ENCODE results near the gene GNG7.
"Not testable (repeated sequence)": the region's sequence is repeated elsewhere in the genome, so short reads cannot be mapped to it uniquely, and the experiment has no call there.

GNG7 gene

GRCh38 chr19:2699413-2700140 lies 2.9 kb downstream of the GNG7 start:
- no peak for TF ChIP-seq JUND (IDR thresholded peaks at IDR 0.05; ENCODE audit: low read depth)
- DNase-seq (ENCODE audit: low read depth in 1 of 2, low spot score in 1 of 2): no peak
- in situ Hi-C loops (cut with HindIII; ENCODE audit: low pct_unique_long_range_greater_than_20kb, low sequenced_read_pairs): no loop called here

- in situ Hi-C loops (cut with HindIII; ENCODE audit: low pct_unique_long_range_greater_than_20kb, low sequenced_read_pairs): no loop called here
- TF ChIP-seq JUND (IDR thresholded peaks at IDR 0.05; ENCODE audit: low read depth): no peak
- no peak for DNase-seq (ENCODE audit: low read depth in 1 of 2, low spot score in 1 of 2)
Observed at GRCh38 chr19:2694196-2694595, 8.3 kb downstream of the GNG7 start.

GRCh38 chr19:2693492-2694160 lies 8.9 kb downstream of the GNG7 start:
- no peak for TF ChIP-seq JUND (IDR thresholded peaks at IDR 0.05; ENCODE audit: low read depth)
- DNase-seq (ENCODE audit: low read depth in 1 of 2, low spot score in 1 of 2): no peak
- in situ Hi-C loops (cut with HindIII; ENCODE audit: low pct_unique_long_range_greater_than_20kb, low sequenced_read_pairs): no loop called here

GRCh38 chr19:2691951-2692350 lies 10.5 kb downstream of the GNG7 start:
- in situ Hi-C loops (cut with HindIII; ENCODE audit: low pct_unique_long_range_greater_than_20kb, low sequenced_read_pairs): no loop called here

GRCh38 chr19:2690856-2691255 lies 11.6 kb downstream of the GNG7 start:
- no peak for DNase-seq (ENCODE audit: low read depth in 1 of 2, low spot score in 1 of 2)
- TF ChIP-seq JUND (IDR thresholded peaks at IDR 0.05; ENCODE audit: low read depth): no peak
- in situ Hi-C loops (cut with HindIII; ENCODE audit: low pct_unique_long_range_greater_than_20kb, low sequenced_read_pairs): no loop called here

More at GRCh38 chr19:2691951-2692350, 10.5 kb downstream of the GNG7 start:
- DNase-seq (ENCODE audit: low read depth in 1 of 2, low spot score in 1 of 2): no peak
- TF ChIP-seq JUND (IDR thresholded peaks at IDR 0.05; ENCODE audit: low read depth): no peak

GRCh38 chr19:2686360-2686759 lies 16.1 kb downstream of the GNG7 start:
- no peak for DNase-seq (ENCODE audit: low read depth in 1 of 2, low spot score in 1 of 2)
- no peak for TF ChIP-seq JUND (IDR thresholded peaks at IDR 0.05; ENCODE audit: low read depth)
- in situ Hi-C loops (cut with HindIII; ENCODE audit: low pct_unique_long_range_greater_than_20kb, low sequenced_read_pairs): no loop called here

- in situ Hi-C loops (cut with HindIII; ENCODE audit: low pct_unique_long_range_greater_than_20kb, low sequenced_read_pairs): no loop called here
- no peak for TF ChIP-seq JUND (IDR thresholded peaks at IDR 0.05; ENCODE audit: low read depth)
Observed at GRCh38 chr19:2685204-2685704, 17.2 kb downstream of the GNG7 start.

GRCh38 chr19:2683430-2684003 lies 19.0 kb downstream of the GNG7 start:
- TF ChIP-seq JUND (IDR thresholded peaks at IDR 0.05; ENCODE audit: low read depth): no peak

More at GRCh38 chr19:2685204-2685704, 17.2 kb downstream of the GNG7 start:
- no peak for DNase-seq (ENCODE audit: low read depth in 1 of 2, low spot score in 1 of 2)

GRCh38 chr19:2680808-2681207 lies 21.7 kb downstream of the GNG7 start:
- in situ Hi-C loops (cut with HindIII; ENCODE audit: low pct_unique_long_range_greater_than_20kb, low sequenced_read_pairs): no loop called here
- DNase-seq (ENCODE audit: low read depth in 1 of 2, low spot score in 1 of 2): no peak
- no peak for TF ChIP-seq JUND (IDR thresholded peaks at IDR 0.05; ENCODE audit: low read depth)

More at GRCh38 chr19:2683430-2684003, 19.0 kb downstream of the GNG7 start:
- in situ Hi-C loops (cut with HindIII; ENCODE audit: low pct_unique_long_range_greater_than_20kb, low sequenced_read_pairs): no loop called here
- no peak for DNase-seq (ENCODE audit: low read depth in 1 of 2, low spot score in 1 of 2)

GRCh38 chr19:2679439-2679838 lies 23.1 kb downstream of the GNG7 start:
- in situ Hi-C loops (cut with HindIII; ENCODE audit: low pct_unique_long_range_greater_than_20kb, low sequenced_read_pairs): no loop called here

GRCh38 chr19:2678948-2679347 lies 23.5 kb downstream of the GNG7 start:
- in situ Hi-C loops (cut with HindIII; ENCODE audit: low pct_unique_long_range_greater_than_20kb, low sequenced_read_pairs); DNase-seq (ENCODE audit: low read depth in 1 of 2, low spot score in 1 of 2): not testable (repeated sequence)

More at GRCh38 chr19:2679439-2679838, 23.1 kb downstream of the GNG7 start:
- no peak for TF ChIP-seq JUND (IDR thresholded peaks at IDR 0.05; ENCODE audit: low read depth)
- no peak for DNase-seq (ENCODE audit: low read depth in 1 of 2, low spot score in 1 of 2)

- DNase-seq (ENCODE audit: low read depth in 1 of 2, low spot score in 1 of 2): no peak
- in situ Hi-C loops (cut with HindIII; ENCODE audit: low pct_unique_long_range_greater_than_20kb, low sequenced_read_pairs): no loop called here
- no peak for TF ChIP-seq JUND (IDR thresholded peaks at IDR 0.05; ENCODE audit: low read depth)
Observed at GRCh38 chr19:2678044-2678671, 24.3 kb downstream of the GNG7 start.
